GM19238 (cell line): ENCODE measurements around the gene TMEM256.

Experiments
- DNase-seq: peaks from one replicate; pipeline ENCODE4 v3.0.0; 2011; ENCODE audit warnings: low spot score; ENCODE audit not compliant: insufficient read length

The TMEM256 gene

DNA sequence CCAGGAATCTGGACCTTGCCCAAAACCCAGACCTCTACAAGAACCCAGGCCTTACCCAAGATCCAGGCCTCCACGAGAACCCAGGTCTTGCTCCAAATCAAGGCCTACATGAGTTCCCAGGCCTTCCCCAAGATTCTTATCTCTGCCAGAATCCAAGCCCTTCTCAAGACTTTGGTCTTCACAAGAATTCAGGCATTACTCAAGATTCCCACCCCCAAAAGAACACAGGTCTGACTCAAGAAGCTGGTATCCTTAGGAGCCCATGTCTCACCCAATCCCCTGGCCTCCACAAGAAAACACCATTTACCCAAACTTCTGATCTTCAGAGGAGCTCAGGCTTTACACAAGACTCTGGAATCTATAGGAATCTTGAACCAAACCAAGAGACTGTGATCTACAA is 27.3 kb upstream of the TMEM256 start:
- no peak for DNase-seq

DNA sequence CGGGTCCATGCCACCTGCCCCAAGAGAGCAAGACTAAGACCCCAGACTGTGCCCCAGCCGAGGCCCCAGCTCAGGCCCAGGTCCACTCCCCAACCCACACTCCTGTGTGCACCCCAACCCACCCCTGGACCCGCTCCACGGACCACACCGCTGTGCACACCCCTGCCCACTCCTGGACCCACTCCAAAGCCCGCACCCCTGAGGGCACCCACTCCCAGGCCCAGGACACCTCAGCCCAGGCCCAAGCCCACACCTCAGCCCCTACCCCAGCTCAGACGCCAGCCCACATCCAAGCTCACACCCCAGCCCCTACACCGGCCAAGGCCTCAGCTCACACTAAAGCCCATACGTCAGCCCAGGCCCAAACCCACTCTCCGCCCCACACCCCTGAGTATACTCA is 25.8 kb upstream of the TMEM256 start:
- DNase-seq, result no peak

DNA sequence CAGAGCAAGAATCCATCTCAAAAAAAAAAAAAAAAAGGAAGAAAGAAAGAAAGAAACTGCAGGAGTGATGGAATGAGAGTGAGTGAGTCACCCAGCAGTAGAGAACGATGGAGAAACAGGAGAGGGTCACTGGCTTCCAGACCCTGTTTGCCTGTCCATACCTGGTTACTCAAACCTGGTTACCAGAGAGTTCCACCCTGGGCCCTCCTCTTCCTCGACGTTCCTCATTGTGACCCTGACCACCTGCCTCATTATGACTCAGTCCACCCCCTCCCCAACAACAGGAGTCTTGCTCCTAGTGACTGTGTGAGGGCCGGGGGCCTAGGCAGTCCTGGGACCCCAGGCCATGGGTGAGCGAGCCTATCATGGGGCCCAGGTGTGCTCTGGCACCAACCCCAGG is 24.7 kb upstream of the TMEM256 start, which contains the start of gene SPEM3:
Gene SPEM3 (plus strand): TSS at position 301 of the 400 bp plus-strand sequence. CDS start 46 bp downstream, at position 347.
- DNase-seq, result no peak

DNA sequence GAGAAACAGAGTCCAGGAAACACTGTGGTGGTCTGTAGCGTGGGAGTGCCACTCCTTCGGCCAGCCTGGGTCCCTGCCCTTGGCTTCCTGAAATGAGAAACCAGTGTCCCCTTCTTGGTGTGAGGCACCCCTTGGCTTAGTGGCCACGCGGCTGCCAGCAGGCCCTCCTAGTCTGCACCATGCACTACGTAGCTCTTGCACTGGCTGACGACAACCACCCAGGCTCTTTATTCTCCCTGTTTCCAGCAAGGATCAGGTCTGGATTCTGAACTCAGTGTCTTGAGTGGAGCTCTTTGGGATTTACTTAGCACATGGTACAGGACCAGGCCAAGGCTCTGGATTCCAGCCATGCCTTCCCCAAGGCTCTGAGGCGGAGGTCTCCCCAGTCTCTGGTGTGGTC is 23.7 kb upstream of the TMEM256 start:
- no peak for DNase-seq

DNA sequence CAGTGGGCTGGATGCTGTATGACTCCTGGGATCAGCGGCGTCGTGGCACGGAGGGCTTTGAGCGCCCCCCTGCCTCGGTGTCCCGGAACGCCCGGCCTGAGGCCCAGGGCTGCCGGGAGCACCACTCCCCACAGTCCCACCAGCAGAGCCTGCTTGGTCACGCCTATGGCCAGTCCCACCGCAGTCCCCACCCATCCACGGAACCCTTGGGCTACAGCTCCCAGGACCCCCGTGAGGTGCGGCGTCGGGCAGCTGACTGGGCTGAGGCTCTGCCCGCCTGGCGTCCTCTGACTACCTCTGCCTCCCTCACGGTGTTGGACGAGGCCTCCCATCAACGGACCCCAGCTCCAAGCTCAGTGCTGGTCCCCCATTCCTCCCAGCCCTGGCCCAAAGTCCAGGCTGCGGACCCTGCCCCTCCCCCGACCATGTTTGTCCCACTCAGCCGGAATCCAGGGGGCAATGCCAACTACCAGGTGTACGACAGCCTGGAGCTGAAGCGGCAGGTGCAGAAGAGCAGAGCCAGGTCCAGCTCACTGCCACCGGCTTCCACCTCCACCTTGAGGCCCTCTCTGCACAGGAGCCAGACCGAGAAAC is 23.1 kb upstream of the TMEM256 start:
- DNase-seq, result no peak

DNA sequence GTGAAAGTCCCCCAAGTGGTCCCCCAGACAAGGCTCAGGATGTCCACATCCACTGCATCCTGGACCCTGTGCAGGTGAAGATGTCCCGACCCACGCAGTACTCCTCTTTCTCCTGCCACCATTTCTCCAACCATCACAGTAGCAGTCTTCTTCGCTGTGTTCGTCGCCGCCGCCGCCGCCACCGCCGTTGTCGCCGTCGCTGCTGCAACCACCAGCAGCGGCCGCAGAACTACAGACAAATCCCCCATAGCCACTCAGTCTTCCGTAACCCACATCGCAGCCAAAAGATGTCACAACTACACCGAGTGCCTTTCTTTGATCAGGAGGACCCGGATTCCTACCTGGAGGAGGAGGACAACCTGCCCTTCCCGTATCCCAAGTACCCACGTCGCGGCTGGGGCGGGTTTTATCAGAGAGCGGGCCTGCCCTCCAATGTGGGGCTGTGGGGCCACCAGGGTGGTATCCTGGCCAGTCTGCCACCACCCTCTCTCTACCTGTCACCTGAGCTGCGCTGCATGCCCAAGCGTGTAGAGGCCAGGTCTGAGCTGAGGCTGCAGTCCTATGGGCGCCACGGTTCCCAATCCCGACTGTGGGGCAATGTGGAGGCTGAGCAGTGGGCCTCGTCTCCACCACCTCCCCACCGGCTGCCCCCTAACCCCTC is 22.4 kb upstream of the TMEM256 start:
- DNase-seq, result no peak

DNA sequence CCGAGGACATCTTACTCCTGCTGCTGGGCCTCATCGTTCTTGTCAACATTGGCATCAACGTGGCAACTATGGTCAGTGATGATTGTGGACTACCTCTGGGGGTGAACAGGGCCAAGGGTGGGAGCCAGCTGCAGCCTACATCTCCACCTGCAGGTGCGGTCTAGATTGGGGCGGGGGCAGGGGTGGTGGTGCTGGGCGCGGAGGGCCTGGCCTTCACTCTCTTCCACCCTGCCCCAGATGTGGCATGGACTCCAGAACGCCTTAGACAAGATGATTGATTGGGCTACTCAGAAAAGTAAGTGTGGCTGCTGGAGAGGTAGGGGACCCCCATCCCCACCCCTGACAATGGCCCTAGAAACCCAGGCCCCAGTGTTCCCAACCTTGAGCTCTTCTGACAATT is 21.9 kb upstream of the TMEM256 start:
- no peak for DNase-seq

DNA sequence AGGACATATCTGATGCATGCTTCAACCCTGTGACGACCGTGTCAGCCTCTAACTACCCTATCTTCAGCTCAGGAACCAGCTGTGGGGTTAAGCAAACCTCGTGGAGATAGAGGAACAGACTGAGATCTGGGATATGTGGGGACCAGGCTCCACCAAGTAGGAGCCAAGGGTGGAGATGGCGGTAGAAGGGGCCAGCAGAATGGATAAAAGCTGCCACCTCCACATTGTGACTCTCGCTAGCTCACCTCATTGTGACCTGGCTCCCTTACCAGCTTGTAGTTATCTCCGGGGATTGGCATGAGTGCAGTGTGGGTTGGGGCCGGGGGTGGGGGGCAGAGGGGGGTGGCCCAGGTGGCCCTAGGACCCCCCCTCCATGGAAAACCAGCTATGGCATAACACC is 21.4 kb upstream of the TMEM256 start, which contains the start of gene SPEM2:
Gene SPEM2 (plus strand): TSS at position 301 of the 400 bp plus-strand sequence. CDS start 73 bp downstream, at position 374.
- DNase-seq, result no peak

DNA sequence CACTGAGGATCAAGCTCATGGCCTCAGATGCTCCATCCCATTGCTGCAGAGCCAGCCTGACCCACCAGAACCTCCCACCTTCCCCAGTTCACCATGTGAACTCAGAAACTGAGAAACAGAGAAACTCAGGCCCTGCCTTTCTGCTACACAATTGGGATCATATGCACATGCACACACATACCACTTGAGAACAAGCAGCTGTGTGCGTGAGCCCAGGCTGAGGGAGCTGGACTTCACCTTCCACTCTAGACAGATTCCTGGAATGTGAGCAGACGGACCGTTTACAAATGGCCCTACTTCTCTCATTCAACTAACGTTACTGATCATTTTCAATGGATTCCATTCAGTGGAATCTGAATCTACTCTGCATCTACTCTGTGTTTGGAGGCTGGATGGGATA is 19.8 kb upstream of the TMEM256 start:
- DNase-seq, result no peak

DNA sequence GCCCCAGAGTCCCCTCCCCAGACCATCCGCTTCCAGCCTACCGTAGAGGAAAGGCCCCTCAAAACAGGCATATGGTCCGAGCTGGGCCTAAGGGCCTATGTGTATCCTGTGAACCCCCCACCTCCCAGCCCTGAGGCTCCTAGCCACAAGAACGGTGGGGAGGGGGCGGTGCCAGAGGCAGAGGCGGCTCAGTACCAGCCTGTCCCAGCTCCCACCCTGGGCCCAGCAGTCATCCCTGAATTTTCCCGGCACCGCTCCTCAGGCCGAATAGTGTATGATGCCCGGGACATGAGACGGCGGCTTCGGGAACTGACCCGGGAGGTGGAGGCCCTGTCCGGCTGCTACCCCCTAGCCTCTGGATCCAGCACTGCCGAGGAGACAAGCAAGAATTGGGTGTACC is 17.3 kb upstream of the TMEM256 start:
- no peak for DNase-seq

DNA sequence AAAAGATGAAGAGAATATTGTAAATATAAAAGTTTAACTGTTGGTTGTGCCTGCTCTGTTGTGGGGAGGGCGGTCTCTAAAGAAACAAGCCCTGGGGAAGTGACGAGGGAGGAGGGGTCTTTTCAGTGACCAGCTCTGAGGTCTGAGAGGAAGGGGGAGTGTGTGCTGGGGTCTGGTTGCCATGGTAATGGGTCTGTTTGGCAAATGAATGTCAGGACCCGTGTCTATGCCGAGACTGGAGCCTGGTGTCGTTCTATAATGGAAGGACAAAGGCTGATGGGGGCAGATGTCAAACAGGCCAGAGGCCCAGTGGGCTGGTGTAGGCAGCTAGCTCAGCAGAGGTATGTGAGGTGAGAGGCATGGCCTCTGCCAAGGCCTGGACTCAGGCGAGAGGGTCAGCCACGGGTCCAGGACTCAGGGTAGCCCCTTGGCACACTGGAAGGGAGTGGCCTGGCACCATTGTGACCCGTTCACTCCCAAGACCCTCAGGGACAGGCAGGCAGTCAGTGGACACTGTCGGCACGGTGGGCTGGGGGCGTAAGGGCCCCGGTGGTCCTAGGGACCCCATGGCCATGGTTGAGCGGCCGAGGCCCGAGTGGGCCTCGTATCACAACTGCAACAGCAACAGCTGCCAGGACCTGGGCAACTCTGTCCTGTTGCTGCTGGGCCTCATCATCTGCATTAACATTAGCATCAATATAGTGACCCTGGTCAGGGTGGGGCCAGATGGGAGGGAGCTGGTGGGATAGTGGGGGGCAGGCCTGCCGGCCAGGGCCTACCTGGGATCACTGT is 16.1 kb upstream of the TMEM256 start, which contains the start of gene SPEM1:
Gene SPEM1 (plus strand): TSS at position 506 of the 792 bp plus-strand sequence. CDS start 61 bp downstream, at position 567.
- no peak for DNase-seq

DNA sequence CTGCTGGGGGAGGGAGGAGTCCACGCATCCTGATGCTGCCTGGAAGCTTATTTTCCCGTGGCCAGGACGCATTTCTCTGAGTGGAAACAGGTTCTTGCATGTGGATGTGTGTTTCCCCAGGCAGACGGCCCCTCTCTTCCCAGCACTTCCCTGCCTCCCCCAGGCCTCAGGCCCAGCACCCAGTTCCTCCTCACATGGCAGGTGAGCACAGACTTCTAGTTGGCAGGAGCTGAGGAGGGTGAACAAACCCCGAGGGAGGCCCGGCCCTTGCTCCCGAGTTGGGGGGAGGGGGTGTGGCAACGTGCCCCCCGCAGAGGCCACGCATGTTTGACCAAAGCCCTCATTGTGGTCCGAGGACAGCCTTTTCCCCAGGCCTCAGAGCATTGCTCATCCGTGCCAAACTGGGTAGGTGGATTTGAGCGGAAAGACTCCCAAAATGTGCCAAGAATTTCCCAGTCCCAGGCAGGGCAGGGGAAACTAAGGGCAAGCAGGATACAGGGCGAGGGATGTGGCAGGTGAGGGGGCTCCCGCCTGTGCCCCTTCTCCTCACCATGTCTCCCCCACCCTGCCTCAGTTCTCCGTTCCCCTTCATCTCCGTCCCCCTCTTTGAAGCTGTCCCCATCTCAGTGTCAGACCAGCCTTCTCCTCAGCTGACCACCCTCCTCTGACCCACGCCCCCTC is 14.7 kb upstream of the TMEM256 start:
- DNase-seq, result no peak

DNA sequence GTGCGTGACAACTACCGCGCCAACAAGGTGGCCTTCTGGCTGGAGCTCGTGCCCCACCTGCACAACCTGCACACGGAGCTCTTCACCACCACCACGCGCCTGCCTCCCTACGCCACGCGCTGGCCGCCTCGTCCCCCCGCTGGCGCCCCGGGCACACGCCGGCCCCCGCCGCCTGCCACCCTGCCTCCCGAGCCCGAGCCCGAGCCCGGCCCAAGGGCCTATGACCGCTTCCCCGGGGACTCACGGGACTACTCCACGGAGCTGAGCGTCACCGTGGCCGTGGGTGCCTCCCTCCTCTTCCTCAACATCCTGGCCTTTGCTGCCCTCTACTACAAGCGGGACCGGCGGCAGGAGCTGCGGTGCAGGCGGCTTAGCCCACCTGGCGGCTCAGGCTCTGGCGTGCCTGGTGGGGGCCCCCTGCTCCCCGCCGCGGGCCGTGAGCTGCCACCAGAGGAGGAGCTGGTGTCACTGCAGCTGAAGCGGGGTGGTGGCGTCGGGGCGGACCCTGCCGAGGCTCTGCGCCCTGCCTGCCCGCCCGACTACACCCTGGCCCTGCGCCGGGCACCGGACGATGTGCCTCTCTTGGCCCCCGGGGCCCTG is 13.3 kb upstream of the TMEM256 start:
- DNase-seq, result no peak

DNA sequence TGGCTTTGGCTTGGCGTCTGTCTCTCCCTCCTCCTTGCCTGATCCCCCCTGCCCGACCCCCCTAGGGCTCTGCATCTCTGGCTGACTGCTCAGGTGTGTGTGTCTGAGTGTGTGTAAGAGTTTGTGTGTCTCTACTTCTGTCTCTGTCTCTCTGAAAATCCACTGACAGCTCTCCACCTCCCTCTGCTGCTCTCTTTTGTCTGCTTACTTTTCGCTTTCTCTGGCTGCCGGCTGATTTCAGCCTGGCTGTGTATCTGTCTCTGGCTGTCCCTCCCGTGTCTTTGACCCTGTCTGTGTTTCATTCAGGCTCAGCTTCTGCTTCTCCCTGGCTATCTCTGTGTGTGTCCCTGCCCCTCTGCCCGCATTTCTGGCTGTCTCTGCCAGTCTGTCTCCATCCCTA is 12.4 kb upstream of the TMEM256 start:
- no peak for DNase-seq

DNA sequence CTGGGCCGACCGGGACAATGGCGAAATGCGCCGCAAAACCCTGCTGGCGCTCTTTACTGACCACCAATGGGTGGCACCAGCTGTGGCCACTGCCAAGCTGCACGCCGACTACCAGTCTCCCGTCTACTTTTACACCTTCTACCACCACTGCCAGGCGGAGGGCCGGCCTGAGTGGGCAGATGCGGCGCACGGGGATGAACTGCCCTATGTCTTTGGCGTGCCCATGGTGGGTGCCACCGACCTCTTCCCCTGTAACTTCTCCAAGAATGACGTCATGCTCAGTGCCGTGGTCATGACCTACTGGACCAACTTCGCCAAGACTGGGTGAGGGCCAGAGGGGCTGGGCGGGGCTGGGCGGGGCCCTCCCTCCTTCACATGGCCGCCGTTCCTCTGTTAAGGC is 11.9 kb upstream of the TMEM256 start:
- DNase-seq, result no peak

DNA sequence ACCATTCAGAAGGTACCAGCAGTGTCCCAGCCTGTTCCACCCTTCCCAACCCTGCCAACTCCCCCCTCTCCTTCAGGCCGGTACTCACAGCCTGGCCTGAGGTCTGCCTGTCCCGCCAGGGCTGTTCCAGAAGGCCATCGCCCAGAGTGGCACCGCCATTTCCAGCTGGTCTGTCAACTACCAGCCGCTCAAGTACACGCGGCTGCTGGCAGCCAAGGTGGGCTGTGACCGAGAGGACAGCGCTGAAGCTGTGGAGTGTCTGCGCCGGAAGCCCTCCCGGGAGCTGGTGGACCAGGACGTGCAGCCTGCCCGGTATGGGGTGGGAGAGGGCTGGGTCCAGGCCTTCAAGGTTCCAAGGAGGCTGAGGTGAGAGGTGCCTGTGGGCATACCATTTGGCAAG is 10.9 kb upstream of the TMEM256 start:
- DNase-seq, result no peak

DNA sequence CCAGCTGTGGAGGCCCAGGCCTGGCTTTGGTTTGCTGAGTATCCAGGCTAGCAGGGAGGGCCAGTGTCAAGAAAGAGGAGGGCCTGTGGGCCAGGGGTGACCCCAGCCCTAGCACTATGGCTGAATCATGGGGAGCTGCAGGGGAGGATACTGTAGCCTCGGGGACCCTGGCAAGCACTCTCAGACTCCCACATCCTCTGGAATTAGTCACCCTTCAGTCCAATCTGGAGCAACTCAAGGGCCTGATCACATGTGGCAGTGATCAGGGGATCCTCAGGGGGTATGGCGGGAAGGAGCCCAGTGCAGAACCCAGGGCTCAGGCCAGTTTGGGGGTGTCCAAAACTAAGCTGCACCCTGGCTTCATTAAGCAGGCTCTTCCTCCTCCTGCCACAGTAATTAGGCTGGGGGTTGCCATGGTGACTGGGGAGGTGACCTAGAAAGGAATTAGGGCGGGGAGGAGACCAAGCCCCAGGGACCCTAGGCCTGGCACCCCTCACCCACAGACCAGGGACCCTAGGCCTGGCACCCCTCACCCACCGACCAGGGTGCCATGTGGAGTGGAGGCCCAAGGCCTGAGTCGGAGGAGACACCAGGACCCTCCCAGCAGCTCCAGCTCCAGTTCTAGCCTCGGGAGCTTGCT is 9.6 kb upstream of the TMEM256 start:
- DNase-seq, result no peak

DNA sequence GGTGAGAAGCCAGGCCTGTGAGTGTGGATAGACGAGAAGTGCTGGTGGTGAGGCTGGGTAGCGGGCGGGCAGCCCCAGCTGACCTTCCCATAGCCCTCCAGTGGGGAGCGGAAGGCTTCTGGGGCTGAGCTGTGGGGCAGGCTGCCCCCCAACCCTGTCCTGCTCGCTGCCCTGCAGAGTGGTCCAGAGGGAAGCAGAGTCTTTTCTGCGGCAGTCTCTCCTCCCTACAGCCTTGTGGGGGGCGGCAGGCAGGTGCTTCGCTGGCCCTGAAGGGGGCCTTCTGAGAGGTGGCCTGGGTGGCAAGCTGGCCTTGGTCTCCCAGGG is 7.5 kb upstream of the TMEM256 start:
- DNase-seq, result no peak

DNA sequence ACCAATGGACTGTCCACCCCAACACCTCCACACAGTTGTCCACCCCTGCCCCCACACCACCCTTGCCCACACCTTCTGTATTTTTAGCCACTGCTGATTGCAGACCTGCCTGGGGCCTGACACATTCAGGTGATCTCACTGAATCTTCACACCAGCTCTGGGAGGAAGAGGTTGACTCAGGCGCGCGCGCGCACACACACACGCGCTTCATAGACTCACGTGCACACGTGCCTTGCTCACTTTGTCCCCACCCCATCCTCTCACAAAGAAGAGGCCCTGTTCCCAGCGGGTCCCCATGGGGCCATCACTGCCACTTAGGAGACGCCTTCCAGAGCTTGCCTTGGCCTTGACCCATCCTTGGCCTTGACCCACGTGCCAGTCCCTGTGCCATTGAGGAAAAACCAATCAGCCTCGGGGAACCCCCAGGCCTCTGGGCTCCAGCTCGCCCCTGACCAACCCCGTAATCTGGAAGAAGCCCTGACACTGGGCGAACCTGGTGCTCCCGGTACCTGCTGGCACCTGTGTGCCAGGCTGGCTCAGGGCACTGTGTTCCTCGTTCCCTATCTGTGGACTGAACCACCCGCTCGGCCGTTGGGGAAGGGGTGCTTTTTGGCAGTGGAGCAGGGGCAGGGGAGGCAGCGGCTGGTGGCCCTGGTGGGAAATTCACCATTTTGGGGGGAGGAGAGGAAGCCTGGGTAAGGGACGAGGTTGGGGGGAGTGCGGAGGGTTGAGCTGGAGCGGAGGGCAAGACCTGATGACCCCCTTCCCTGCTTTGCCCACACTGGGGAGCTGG is 6.9 kb upstream of the TMEM256 start:
- no peak for DNase-seq

DNA sequence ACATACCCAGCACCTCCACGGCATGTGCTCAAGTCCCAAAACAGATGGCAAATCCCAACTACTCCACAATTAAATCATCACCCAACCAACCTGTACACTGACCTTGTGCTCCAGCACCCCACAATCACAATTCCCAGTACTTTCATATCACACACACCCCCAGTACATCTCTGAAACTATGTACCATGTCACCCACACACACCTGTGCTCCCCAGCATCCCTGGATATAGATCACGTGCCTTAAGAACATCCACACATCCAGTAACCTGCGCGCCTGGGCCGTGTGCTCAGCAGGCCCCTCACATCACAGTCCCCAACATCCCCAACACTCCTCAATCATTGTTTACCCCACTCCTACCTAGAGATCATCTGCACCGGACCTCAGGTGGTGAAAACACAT is 5.8 kb upstream of the TMEM256 start:
- no peak for DNase-seq
